Stimulated activated CD4-positive, alpha-beta T cell treated with anti-CD3 and anti-CD28 coated beads, Interleukin-1b, Interleukin-23, amount 100 ng/mL, for 48 hours (primary cell): Measurements from ENCODE around the gene MAPT.

Experiments
- DNase-seq: peaks from one replicate; pipeline ENCODE4 v3.0.0-alpha.2; 2020

Gene MAPT

GRCh38 chr17:46037722-46038255 is 143.4 kb downstream of the MAPT start:
- DNase-seq = no peak

DNA sequence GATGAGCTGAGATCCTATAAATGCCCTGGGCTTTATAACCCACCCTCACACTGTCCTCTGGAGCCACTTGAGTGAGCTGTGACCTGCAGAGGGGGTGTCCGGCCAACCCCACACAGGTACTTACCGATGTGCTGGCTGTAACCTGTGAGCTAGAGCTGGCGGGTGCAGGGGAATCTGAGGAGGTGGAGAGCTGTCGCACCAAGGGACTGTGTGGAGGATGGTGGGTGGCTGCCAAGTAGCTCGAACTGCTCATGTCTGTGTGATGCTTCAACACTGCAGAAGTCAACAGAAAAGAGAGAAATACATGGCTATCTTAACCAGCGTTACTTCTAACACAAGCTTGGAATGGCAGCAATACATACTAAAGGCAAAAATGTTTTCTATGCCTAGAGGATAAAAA is 144.1 kb downstream of the MAPT start:
- DNase-seq = no peak

DNA sequence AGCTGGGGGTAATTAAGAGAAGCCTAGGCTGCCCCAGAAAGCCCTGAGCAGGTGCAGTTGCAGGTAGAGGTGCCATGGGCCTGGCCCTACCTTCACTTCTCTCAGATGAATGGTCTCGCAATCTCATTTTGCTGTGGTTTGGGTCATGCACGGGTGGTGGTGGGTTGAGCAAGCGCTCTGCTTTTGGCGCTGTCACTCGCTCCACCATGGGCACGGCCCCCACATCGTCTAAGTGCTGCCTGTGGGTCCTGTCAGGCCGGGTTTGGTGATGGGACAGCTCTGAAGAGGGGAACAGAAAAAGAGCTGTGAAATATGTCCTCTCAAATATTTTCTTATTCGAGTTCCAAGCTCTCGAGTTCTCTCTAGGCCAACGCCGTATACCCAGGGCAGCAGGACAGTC is 144.6 kb downstream of the MAPT start:
- no peak for DNase-seq

DNA sequence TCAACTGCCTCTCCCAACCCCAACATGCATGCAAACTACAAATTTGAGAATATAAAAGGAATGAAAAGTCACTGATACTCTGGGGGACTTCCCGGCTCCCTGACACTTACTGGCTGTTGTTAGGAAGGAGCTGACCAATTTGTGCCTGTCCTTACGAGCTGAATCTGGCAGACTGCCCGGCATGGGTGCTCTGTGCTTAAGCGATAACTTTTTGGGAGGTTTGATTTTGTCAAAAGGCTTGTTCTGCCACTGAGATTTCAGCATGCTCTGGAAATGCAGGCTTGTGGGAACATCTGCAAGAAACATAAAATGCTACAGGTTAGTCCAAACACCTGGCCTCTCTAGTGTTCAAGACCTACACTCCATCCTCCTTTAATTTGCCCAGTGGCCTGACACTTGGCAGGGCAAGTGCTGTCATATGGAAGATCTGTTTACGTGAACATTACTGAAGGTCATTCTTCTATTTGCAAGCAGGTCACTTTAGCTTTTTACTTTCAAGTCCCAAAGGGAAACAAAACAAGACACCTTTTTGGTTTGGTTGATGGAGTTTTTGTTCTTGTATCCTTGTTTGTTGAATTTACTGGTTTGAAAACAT is 145.3 kb downstream of the MAPT start:
- no peak for DNase-seq

DNA sequence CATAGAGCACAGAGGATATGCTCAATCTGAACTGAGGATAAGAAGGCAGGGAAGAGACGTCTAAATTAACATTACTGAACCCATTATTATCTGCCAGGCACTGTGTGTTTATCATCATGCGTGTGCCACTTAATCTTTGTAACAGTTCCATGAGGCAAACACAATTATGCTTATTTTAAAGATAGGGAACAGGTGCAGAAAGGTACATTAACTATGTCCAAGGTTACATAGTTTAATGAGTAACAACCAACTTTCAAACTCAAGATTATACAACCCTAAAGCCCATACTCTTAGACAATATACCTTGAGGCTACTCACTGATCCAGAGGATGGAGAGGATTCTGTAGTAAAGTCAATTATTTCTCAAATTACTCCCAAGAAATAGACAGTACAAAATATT is 147.9 kb downstream of the MAPT start:
- no peak for DNase-seq

DNA sequence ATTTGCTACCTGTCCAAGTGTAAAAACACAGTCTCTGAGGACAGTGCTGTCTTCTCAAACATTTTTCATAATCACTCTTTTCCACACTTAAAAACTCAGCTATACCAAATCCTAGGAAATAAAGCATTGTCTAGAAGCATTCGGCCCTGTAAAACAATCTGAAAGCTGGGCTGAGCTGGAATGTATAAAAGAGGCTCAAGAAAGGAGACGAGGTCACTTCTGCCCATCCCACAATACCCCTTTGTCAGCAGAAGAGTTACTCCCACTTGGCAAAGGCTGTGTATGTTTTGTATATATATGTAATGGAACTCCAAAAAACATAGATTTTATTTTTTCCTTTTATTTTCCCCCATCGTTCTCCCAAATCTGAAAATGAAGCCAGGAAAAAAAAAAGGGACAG is 148.6 kb downstream of the MAPT start:
- no peak for DNase-seq

DNA sequence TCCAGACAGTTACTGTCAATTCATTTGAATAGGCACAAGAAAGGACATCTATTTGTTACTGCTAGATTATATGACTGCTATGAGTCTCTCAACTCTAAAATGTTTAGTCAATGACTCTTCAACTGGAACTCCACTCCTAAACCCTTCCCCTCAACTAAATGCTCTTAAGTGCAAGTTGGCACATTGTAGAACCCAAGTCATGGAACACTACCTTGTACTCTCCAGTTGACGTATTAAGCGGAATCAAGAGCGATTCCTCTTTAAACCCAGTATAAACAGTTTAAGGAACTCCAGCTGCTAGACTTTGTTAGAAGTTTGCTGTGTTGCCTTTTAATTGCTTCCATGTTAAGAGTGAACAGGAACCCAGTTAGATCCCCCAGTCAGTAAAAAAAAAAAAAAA is 149.3 kb downstream of the MAPT start:
- DNase-seq = no peak

DNA sequence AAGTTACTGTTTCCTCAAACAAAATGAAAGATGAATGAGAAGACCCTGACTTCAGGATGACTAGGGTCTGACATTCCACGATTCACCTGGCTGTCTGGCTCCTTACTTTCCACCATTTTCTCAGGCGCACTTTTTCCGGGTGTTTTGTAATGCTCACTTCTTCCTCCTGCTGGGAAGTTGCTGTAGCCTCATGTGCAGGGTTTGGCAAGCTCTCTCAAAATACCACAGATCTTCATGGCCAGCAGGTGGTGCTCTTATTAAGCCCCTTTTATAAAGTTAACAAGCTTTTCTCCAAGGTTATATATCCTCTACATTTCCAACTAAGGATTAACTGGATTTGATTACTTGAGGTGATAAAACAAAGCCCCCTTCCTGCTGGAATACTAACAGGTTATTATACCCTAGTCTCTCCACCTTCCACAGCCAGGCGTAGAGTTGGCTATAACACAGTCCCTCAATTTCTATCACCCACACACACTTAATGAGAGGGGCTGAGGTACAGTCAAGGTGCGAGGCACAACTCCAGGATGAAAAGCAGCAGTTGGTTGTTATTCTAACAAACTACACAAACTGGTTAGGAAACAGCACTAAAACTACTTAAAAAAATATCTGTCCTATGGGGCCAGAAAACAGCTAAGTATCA is 150.1 kb downstream of the MAPT start:
- peak; percentile 24 for DNase-seq

DNA sequence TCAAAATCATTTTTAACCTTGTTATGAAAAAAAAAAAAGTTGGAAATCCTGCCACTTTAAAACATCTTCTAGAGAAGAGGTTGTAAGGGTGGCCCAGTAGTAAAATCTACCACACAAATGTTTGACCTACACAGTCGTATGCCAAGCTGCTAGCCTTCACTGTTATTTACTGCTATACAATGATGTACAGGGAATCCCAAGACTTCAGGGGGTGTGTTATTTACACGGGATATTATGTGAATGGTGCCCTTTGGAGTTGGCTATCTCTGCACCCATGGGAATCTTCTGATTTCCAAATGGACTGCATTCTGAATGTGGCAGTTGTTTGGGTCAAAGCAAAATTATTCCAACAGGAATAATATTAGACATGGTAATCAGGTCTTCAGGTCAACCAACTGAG is 150.6 kb downstream of the MAPT start:
- no peak for DNase-seq

DNA sequence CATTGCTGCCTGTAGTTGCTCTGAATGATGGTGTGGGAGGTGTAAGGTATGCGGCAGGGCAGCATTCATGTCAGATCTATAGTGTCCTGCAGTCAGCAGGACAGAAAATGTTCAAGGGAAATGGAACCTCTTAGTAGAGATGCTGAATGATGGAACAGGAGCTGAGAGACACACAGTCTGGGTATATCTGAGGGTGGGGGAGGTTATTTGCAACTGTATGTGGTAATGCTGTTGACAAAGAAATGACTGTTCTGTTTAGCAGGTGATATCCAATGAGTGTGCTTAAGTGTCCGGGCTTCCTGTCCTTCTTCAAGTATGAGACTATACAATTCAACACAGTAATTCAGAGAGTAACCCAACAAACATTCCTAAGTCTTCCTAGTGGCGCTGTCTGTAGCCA is 151.3 kb downstream of the MAPT start:
- DNase-seq = no peak

DNA sequence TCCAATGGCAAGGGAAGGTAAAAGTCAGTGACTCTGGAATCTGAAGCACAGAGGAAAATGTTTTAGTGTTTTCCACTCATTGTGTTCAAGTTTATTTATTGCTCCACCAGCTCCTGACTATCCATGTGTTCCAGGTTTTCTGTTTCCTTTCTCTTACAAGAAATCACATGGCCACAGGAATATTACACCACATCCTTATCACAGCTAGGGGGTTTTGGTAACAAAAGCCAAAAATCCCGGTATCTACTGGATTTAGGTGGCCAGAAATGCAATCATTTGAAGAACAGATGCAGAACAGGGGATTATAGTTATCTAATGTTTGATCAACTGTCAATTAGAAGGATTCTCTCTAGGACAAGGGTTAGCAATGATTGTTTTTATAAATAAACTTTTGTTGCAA is 152.6 kb downstream of the MAPT start:
- no peak for DNase-seq

GRCh38 chr17:46047398-46047797 is 153.0 kb downstream of the MAPT start:
- DNase-seq = no peak

DNA sequence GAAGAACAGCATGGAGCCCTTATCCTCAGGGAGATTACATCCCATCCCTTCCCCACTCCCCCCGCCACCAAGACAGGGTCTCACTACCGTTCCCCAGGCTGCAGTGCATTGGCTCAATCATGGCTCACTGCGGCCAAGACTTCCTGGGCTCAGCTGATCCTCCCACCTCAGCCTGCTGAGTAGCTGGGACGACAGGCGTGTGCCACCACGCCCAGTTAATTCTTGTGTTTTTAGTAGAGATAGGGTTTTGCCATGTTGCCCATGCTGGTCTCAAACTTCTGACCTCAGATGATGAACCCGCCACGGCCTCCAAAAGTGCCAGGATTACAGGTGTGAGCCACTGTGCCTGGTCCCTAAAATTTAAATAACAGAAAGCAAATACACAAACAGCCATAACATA is 153.5 kb downstream of the MAPT start:
- no peak for DNase-seq

- no peak for DNase-seq
Observed at GRCh38 chr17:46049656-46050055, 155.3 kb downstream of the MAPT start.

GRCh38 chr17:46053911-46054534 is 159.7 kb downstream of the MAPT start:
- DNase-seq = no peak

DNA sequence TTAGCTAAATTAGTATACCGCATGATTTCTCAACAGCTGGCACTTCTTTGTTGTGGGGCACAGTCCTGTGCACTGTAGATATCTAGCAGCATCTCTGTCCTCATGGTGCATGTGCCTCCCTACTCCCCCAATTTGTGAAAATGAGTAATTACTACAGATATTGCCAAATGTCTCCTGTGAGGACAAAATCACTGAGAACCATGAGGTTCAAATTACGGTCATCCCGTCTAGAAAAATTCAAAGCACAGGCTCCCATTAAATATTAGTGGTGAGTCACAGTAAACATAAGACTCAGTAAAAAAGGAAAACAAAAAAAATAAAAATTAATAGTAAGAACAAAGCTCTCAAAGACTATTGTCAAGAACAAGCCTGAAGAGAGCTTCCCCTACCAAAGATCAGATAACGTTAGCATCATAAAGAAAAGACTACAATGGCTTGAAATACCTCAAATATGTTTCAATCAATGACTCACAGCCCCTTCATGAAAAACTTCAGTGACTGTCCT is 162.5 kb downstream of the MAPT start:
- DNase-seq = no peak

GRCh38 chr17:46057366-46057765 is 163.0 kb downstream of the MAPT start:
- DNase-seq = no peak

GRCh38 chr17:46059486-46059885 is 165.1 kb downstream of the MAPT start:
- DNase-seq = no peak

GRCh38 chr17:46060461-46060860 is 166.1 kb downstream of the MAPT start:
- DNase-seq = no peak

GRCh38 chr17:46061435-46061834 is 167.1 kb downstream of the MAPT start:
- DNase-seq = no peak

DNA sequence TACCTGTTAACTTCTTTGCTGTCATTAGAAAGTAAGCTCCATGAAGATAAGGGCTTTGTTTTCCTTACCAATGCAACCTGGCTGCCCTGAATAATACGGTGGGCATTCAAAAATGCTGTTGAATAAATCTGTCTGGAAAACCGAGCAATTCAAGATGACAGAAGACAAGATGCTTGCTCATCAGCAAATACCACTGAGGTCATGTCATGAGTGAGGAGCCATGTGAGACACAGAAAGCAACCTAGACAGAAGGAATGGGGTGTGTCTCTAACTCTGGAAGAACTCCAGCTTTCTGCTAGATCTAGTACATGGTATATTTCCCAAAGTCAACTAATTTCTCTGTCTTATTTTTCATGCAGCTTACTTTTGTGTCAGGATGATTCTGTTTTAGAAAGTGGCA is 168.9 kb downstream of the MAPT start:
- no peak for DNase-seq

GRCh38 chr17:46064460-46064859 is 170.1 kb downstream of the MAPT start:
- DNase-seq = no peak

DNA sequence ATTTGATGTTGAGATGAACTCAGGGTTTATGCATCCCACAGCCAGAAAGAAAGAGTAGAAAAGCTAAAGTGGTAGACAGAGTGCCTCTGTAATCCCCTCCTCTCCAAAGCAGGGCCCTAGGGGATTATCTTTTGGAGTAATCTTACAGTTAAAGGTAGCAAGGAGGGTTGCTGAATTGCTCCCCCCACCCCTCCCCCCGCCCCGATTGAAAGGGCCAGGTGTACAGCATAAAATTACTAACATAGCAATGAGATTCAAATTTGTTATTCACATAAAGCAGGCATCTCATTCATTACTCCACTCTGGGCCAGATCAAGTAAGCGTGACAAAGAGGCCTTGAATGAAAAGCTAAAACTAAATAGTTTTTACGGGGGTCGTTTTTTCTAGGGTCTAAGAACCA is 177.4 kb downstream of the MAPT start:
- DNase-seq = no peak

GRCh38 chr17:46072998-46073397 is 178.6 kb downstream of the MAPT start:
- no peak for DNase-seq
